22Rv1 (cell line): ENCODE measurements around the gene CDK5.

ENCODE experiments used
- CTCF ChIP-seq: fragments of 450-650 bp; IDR thresholded peaks from 2 replicates; pipeline ENCODE4 v1.5.1; 2017; ENCODE audit warnings: mild to moderate bottlenecking
- ZFX ChIP-seq: fragments of 450-650 bp; IDR thresholded peaks from 2 replicates; pipeline ENCODE4 v1.6.1; 2017; ENCODE audit warnings: antibody characterized with exemption, borderline replicate concordance

DNA sequence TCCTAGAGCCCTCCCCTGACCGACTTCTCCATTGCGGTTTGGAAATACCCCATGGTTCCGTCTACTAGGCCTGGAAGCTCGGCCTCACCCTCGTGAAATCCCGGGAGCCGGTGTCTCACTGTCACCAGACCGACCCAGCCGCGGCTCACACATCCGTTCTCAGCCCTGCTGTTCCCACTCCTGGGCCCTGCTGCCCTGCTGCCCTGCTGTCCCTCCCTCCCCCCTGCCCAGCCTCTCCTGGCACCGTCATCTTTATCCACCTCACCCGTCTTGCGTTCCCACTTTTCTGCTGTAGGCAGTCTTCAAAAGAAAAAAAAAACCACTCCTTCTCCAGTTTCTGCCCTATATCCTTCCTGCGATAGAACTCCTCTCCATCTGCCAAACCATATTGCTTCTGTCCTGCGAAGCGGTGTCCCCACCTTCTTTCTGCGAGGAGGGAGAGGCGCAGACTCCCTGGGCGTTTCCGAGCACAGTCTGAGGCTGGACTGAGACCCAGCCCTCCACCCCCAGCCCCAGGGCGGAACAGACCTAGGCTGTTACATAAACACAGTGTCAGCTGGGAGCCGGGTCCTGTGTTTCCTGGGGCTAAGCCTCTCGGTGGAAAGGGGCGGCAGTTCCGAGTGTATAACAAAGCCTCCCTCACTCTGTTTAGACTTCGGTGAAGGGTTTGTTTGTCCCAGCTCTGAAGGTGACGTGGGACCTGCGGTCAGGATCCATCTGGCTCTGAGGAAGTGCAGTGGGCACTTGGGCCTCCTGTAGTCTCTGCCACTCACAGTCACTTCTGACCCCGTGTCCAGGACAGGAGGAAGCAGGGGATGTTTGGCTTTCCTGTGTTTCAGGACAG, 31.4 kb upstream of the CDK5 start:
- TF ChIP-seq CTCF = no peak
- TF ChIP-seq ZFX = no peak
